ENCODE measurements around the gene SLC22A31. TPM values are rescaled to one million over a fixed set of nuclear protein-coding genes. Genes with fewer than 3 reads are reported as not detected.

SLC22A31 gene
- total RNA-seq, 2 donors from 2014 or later, result 4.6 TPM; not detected in 1

GRCh38 chr16:89241187-89242007 lies 41.1 kb upstream of the SLC22A31 start:
- intact Hi-C loops (cut with DNase I), result loop anchor here (5.0 to 10.0 kb wide), 3 partner anchors 83 to 401 kb away; partner anchors contain the start of gene SPG7
- Histone ChIP-seq H3K4me3 (peak overlapping the region; percentile 63 to 81), H3K4me1 (replicated peaks) (no peaks in the 10 kb centered on the region), H3K27me3 (replicated peaks; ENCODE audit: insufficient read depth) (no peaks in the 10 kb centered on the region), H3K9me3 (no peaks in the 10 kb centered on the region), H3K36me3 (no peaks in the 10 kb centered on the region), H3K27ac (peak overlapping the region; percentile 88 to 97)
- 6% methylated on average over 33 of the region's 39 CpGs for WGBS
- TF ChIP-seq POLR2A (IDR thresholded peaks at IDR 0.05) (peak; percentile 61), POLR2AphosphoS5 (IDR thresholded peaks at IDR 0.05) (peak; percentile 15), CTCF (IDR thresholded peaks at IDR 0.05) (no peak)
- DNase-seq (ENCODE audit: low spot score), result peak; percentile 46

- H3K27me3 ChIP-seq (replicated peaks; ENCODE audit: insufficient read depth), result no peaks in the 10 kb centered on the region
- no peaks in the 10 kb centered on the region for H3K4me1 ChIP-seq (replicated peaks)
- DNase-seq (ENCODE audit: low spot score), result no peak
- no peaks in the 10 kb centered on the region for H3K9me3 ChIP-seq
- no peak overlapping the region for H3K27ac ChIP-seq
- H3K4me3 ChIP-seq, result no peak overlapping the region
- intact Hi-C loops (cut with DNase I), result no loop called here
- TF ChIP-seq POLR2A (IDR thresholded peaks at IDR 0.05) (no peak), CTCF (IDR thresholded peaks at IDR 0.05) (no peak), POLR2AphosphoS5 (IDR thresholded peaks at IDR 0.05) (no peak)
- no peaks in the 10 kb centered on the region for H3K36me3 ChIP-seq
- 72% methylated on average over 3 of the region's 3 CpGs for WGBS
Observed at GRCh38 chr16:89237733-89238132, 37.4 kb upstream of the SLC22A31 start.

- no peaks in the 10 kb centered on the region for H3K27me3 ChIP-seq (replicated peaks; ENCODE audit: insufficient read depth)
- H3K27ac ChIP-seq, result no peak overlapping the region
- no peak overlapping the region for H3K4me3 ChIP-seq
- DNase-seq (ENCODE audit: low spot score), result no peak
- 92% methylated on average over 16 of the region's 16 CpGs for WGBS
- intact Hi-C loops (cut with DNase I), result no loop called here
- no peaks in the 10 kb centered on the region for H3K4me1 ChIP-seq (replicated peaks)
- H3K36me3 ChIP-seq, result no peaks in the 10 kb centered on the region
- H3K9me3 ChIP-seq, result no peaks in the 10 kb centered on the region
- TF ChIP-seq CTCF (IDR thresholded peaks at IDR 0.05), result no peak
- no peak for TF ChIP-seq POLR2A (IDR thresholded peaks at IDR 0.05)
- no peak for TF ChIP-seq POLR2AphosphoS5 (IDR thresholded peaks at IDR 0.05)
Observed at GRCh38 chr16:89233678-89234490, 33.5 kb upstream of the SLC22A31 start.

GRCh38 chr16:89232107-89232506 lies 31.8 kb upstream of the SLC22A31 start:
- intact Hi-C loops (cut with DNase I), result no loop called here
- Histone ChIP-seq H3K4me3 (no peak overlapping the region), H3K27me3 (replicated peaks; ENCODE audit: insufficient read depth) (no peaks in the 10 kb centered on the region), H3K36me3 (peaks cover 9 to 10% of the 10 kb centered on the region in 2 donors), H3K27ac (no peak overlapping the region), H3K9me3 (no peaks in the 10 kb centered on the region), H3K4me1 (replicated peaks) (no peaks in the 10 kb centered on the region)
- 87% methylated on average over 2 of the region's 2 CpGs for WGBS
- TF ChIP-seq POLR2AphosphoS5 (IDR thresholded peaks at IDR 0.05), result no peak
- no peak for TF ChIP-seq POLR2A (IDR thresholded peaks at IDR 0.05)
- TF ChIP-seq CTCF (IDR thresholded peaks at IDR 0.05), result no peak
- DNase-seq (ENCODE audit: low spot score), result no peak
